Keratinocyte (primary cell): ENCODE measurements around the gene ZMIZ1. TPM values are rescaled to one million over a fixed set of nuclear protein-coding genes. Genes with fewer than 3 reads are reported as not detected.

Source experiments
- DNase-seq: peaks from one replicate; pipeline ENCODE4 v3.0.0-alpha.2; 2011; ENCODE audit warnings: low read depth, missing footprints, low spot score
- FAIRE-seq: peaks from 2 replicates; lab custom pipeline; 2011; peaks lifted over from hg19 to GRCh38; lab: Jason Lieb, UNC
- H2AFZ ChIP-seq: 2 replicates; pipeline ENCODE4 v1.6.0; 2012; ENCODE audit warnings: low read length, control low read depth, inconsistent platforms; ENCODE audit not compliant: control insufficient read depth
- H3K27ac ChIP-seq: 2 replicates; pipeline ENCODE4 v1.5.1; 2011; ENCODE audit warnings: low read length; ENCODE audit not compliant: control insufficient read depth, insufficient read depth
- H3K27me3 ChIP-seq: 3 replicates; pipeline ENCODE4 v1.6.0; 2011; ENCODE audit warnings: low read length; ENCODE audit not compliant: control insufficient read depth, insufficient read depth; ENCODE audit errors: extremely low read depth
- H3K36me3 ChIP-seq, 2 experiments: 2 replicates in 1 of 2; 3 replicates in 1 of 2; pipeline ENCODE4 v1.5.1; 2011; ENCODE audit warnings: low read length in 2 of 2, mild to moderate bottlenecking in 1 of 2; ENCODE audit not compliant: control insufficient read depth in 2 of 2, insufficient read depth in 2 of 2; ENCODE audit errors: extremely low read depth in 1 of 2
- H3K4me1 ChIP-seq: 3 replicates; pipeline ENCODE4 v1.5.1; 2011; ENCODE audit warnings: low read length; ENCODE audit not compliant: control insufficient read depth, insufficient read depth; ENCODE audit errors: extremely low read depth
- H3K4me2 ChIP-seq: 3 replicates; pipeline ENCODE4 v1.6.0; 2011; ENCODE audit warnings: low read depth, low read length; ENCODE audit not compliant: control insufficient read depth, insufficient read depth; ENCODE audit errors: extremely low read depth
- H3K4me3 ChIP-seq, 3 experiments: fragments of 200-600 bp in 1 of 3; sonication (generic) in 1 of 3; 2 replicates in 2 of 3; 3 replicates in 1 of 3; pipeline ENCODE4 v1.5.1; 2011 to 2016; ENCODE audit warnings: low read length in 3 of 3, mild to moderate bottlenecking in 3 of 3, control low read depth in 2 of 3, inconsistent platforms in 1 of 3, low read depth in 1 of 3, mixed read lengths in 1 of 3, mixed run types in 1 of 3, moderate library complexity in 1 of 3; ENCODE audit not compliant: control insufficient read depth in 2 of 3, insufficient read depth in 2 of 3; ENCODE audit errors: extremely low read depth in 1 of 3
- H3K79me2 ChIP-seq: 2 replicates; pipeline ENCODE4 v1.6.0; 2012; ENCODE audit warnings: low read length; ENCODE audit not compliant: control insufficient read depth, insufficient read depth
- H3K9ac ChIP-seq: 3 replicates; pipeline ENCODE4 v1.6.0; 2011; ENCODE audit warnings: low read length; ENCODE audit not compliant: control insufficient read depth, insufficient read depth; ENCODE audit errors: extremely low read depth
- H3K9me1 ChIP-seq: 3 replicates; pipeline ENCODE4 v1.6.0; 2011; ENCODE audit warnings: low read length; ENCODE audit not compliant: control insufficient read depth, insufficient read depth; ENCODE audit errors: extremely low read depth
- H3K9me3 ChIP-seq: 2 replicates; pipeline ENCODE4 v1.5.1; 2012; ENCODE audit warnings: low read depth, low read length; ENCODE audit not compliant: control insufficient read depth
- H4K20me1 ChIP-seq: 3 replicates; pipeline ENCODE4 v1.6.0; 2011; ENCODE audit warnings: low read length; ENCODE audit not compliant: control insufficient read depth, insufficient read depth; ENCODE audit errors: extremely low read depth
- EZH2 ChIP-seq: IDR thresholded peaks from one replicate; pipeline ENCODE4 v1.6.1; 2012; ENCODE audit warnings: inconsistent platforms, mild to moderate bottlenecking, low read length, moderate library complexity
- dilution Hi-C: fragments of 300-500 bp; cut with MboI; formaldehyde crosslinking; loops from one replicate; pipeline ENCODE4 v1.7.0; 2020; ENCODE audit warnings: low sequenced_read_pairs; ENCODE audit not compliant: extremely low pct_ligation_motif_present
- polyA plus RNA-seq, 5 experiments: library from polyadenylated mRNA; depleted of rRNA in 3 of 5; stranded (reverse) in 3 of 5; stranded (forward) in 1 of 5; unstranded in 1 of 5; fragments of >200 nt; gene quantifications; 1 replicate in 1 of 5; 2 replicates in 3 of 5; 3 replicates in 1 of 5; pipeline versions ENCODE4 v1.2.1 to v1.2.3, GENCODE V29; 2011 to 2012; ENCODE audit warnings: missing spikeins in 2 of 5, low read depth in 1 of 5, low replicate concordance in 1 of 5
- TF ChIP-seq, protein P1 (sequence below), 3 experiments: IDR thresholded peaks in 1 of 3; conservative IDR thresholded peaks in 1 of 3; optimal IDR thresholded peaks in 1 of 3; 2 replicates in 2 of 3; 3 replicates in 1 of 3; pipeline versions ENCODE3 to v1.5.1; 2011; ENCODE audit warnings: low read length in 3 of 3, mild to moderate bottlenecking in 3 of 3, moderate library complexity in 2 of 3, control low read depth in 1 of 3, inconsistent platforms in 1 of 3; ENCODE audit not compliant: insufficient read depth in 2 of 3; ENCODE audit errors: extremely low read depth in 1 of 3

The ZMIZ1 gene
- polyA plus RNA-seq, 1 donor (not counting 4 experiments of a cell fraction or from before 2014, with no cell fraction given), result 1.8 TPM

DNA sequence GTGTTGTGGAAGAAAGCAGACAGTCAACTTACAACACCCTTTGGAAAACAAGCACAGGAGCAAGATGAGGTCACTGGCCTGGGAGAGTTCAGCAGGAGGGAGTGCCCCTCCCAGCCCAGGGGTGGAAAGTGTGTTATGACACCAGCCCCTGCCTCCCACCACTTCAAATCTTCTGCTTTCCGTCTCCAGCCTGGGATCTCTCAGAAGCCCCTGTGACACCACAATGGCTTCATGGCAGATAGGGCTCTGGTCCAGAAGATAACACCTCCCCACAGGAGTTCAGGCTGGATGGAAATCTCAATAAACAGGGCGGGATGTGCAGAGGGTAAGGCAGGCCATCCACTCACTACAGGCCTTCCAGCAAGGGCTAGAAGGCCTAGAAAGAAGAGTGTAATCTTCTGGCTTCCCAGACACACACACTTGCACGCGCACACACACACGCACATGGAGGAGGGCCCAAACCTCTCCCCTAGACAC lies 48.7 kb upstream of the ZMIZ1 start:
- no peak overlapping the region for H3K4me2 ChIP-seq
- H3K27ac ChIP-seq, result no peak overlapping the region
- no peak overlapping the region for H3K4me3 ChIP-seq
- H3K36me3 ChIP-seq, result no peaks in the 10 kb centered on the region
- H3K79me2 ChIP-seq, result no peaks in the 10 kb centered on the region
- H3K9me1 ChIP-seq, result no peaks in the 10 kb centered on the region
- H3K4me1 ChIP-seq, result peaks cover 11% of the 10 kb centered on the region
- H2AFZ ChIP-seq, result no peak overlapping the region
- no peaks in the 10 kb centered on the region for H3K27me3 ChIP-seq
- dilution Hi-C loops, result no loop called here
- DNase-seq (no peak), FAIRE-seq (no peak)
- H4K20me1 ChIP-seq, result no peaks in the 10 kb centered on the region
- no peaks in the 10 kb centered on the region for H3K9me3 ChIP-seq
- no peak for TF ChIP-seq EZH2
- TF ChIP-seq, protein P1, sequence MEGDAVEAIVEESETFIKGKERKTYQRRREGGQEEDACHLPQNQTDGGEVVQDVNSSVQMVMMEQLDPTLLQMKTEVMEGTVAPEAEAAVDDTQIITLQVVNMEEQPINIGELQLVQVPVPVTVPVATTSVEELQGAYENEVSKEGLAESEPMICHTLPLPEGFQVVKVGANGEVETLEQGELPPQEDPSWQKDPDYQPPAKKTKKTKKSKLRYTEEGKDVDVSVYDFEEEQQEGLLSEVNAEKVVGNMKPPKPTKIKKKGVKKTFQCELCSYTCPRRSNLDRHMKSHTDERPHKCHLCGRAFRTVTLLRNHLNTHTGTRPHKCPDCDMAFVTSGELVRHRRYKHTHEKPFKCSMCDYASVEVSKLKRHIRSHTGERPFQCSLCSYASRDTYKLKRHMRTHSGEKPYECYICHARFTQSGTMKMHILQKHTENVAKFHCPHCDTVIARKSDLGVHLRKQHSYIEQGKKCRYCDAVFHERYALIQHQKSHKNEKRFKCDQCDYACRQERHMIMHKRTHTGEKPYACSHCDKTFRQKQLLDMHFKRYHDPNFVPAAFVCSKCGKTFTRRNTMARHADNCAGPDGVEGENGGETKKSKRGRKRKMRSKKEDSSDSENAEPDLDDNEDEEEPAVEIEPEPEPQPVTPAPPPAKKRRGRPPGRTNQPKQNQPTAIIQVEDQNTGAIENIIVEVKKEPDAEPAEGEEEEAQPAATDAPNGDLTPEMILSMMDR (optimal IDR thresholded peaks at IDR 0.05 in 1 of 3, IDR thresholded peaks at IDR 0.05 in 1 of 3, conservative IDR thresholded peaks at IDR 0.05 in 1 of 3; ENCODE audit: extremely low read depth in 1 of 3, insufficient read depth in 2 of 3, low read length in 3 of 3), result no peak
- no peak overlapping the region for H3K9ac ChIP-seq

DNA sequence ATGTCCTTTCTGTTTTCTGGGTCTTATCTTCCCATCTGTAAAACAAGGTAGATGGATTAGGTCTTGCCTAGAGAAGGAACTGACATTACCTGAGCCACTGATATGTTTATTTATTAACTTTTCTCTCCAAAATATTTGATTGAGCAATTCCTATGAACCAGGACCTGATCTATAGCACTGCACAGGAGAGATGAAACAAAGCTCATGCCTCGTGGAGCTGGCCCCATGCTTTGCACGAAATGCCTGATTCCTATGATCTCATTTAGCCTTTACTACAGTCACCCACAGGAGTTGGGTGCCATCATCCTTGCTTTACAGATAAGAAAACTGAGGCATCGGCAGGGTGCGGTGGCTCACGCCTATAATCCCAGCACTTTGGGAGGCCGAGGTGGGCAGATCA lies 48.2 kb upstream of the ZMIZ1 start:
- Histone ChIP-seq H3K27ac (no peak overlapping the region), H3K9me1 (no peaks in the 10 kb centered on the region), H3K9me3 (no peaks in the 10 kb centered on the region), H3K9ac (no peak overlapping the region), H3K36me3 (no peaks in the 10 kb centered on the region), H3K27me3 (no peaks in the 10 kb centered on the region), H3K4me3 (no peak overlapping the region), H3K79me2 (no peaks in the 10 kb centered on the region), H4K20me1 (no peaks in the 10 kb centered on the region), H3K4me2 (no peak overlapping the region), H2AFZ (no peak overlapping the region), H3K4me1 (peaks cover 11% of the 10 kb centered on the region)
- dilution Hi-C loops, result no loop called here
- DNase-seq, result no peak
- TF ChIP-seq, protein P1 (optimal IDR thresholded peaks at IDR 0.05 in 1 of 3, IDR thresholded peaks at IDR 0.05 in 1 of 3, conservative IDR thresholded peaks at IDR 0.05 in 1 of 3; ENCODE audit: extremely low read depth in 1 of 3, insufficient read depth in 2 of 3, low read length in 3 of 3), result no peak
- TF ChIP-seq EZH2, result no peak
- no peak for FAIRE-seq
